H1 (cell line): ENCODE measurements around the gene LTBR. TPM values are rescaled to one million over a fixed set of nuclear protein-coding genes. Genes with fewer than 3 reads are reported as not detected.

Experiments used
- CTCF ChIA-PET: fragments of 300-600 bp; sonication (Branson Sonifier 250); formaldehyde crosslinking; loops from one replicate; lab custom pipeline; 2021; ENCODE audit not compliant: partially characterized antibody; lab: Charles Lee
- POLR2A ChIA-PET: fragments of 300-600 bp; sonication (Branson Sonifier 250); formaldehyde crosslinking; loops from one replicate; lab custom pipeline; 2021; ENCODE audit warnings: inconsistent platforms; ENCODE audit not compliant: partially characterized antibody; lab: Charles Lee
- DNase-seq, 2 experiments: peaks; one replicate each; pipeline versions ENCODE4 v3.0.0 to v3.0.0-alpha.2; 2010 to 2022; ENCODE audit warnings: low spot score in 2 of 2, low read depth in 1 of 2, mixed read lengths in 1 of 2
- FAIRE-seq: peaks from 2 replicates; lab custom pipeline; 2011; peaks lifted over from hg19 to GRCh38; lab: Jason Lieb, UNC
- H2AFZ ChIP-seq: 2 replicates; pipeline ENCODE4 v1.8.1; 2012; ENCODE audit warnings: low read length, inconsistent platforms
- H2AK5ac ChIP-seq: 2 replicates; pipeline ENCODE4 v1.6.1; 2013; ENCODE audit warnings: low read depth, low read length
- H2BK120ac ChIP-seq: replicated peaks from 2 replicates; pipeline ENCODE3; 2013; ENCODE audit warnings: low read depth, low read length, inconsistent platforms
- H2BK12ac ChIP-seq: 2 replicates; pipeline ENCODE4 v1.6.1; 2013; ENCODE audit warnings: low read depth, low read length
- H2BK15ac ChIP-seq: 2 replicates; pipeline ENCODE4 v1.6.1; 2013; ENCODE audit warnings: low read length
- H2BK20ac ChIP-seq: 2 replicates; pipeline ENCODE4 v1.6.1; 2013; ENCODE audit warnings: low read length
- H2BK5ac ChIP-seq: 2 replicates; pipeline ENCODE4 v1.6.1; 2013; ENCODE audit warnings: low read depth, low read length
- H3K14ac ChIP-seq: 2 replicates; pipeline ENCODE4 v1.6.1; 2013; ENCODE audit warnings: inconsistent platforms; ENCODE audit not compliant: insufficient read length
- H3K18ac ChIP-seq: 2 replicates; pipeline ENCODE4 v1.6.1; 2013; ENCODE audit warnings: low read length; ENCODE audit errors: extremely low read depth
- H3K23ac ChIP-seq: 2 replicates; pipeline ENCODE4 v1.6.1; 2013; ENCODE audit warnings: inconsistent platforms; ENCODE audit not compliant: insufficient read length
- H3K23me2 ChIP-seq: 2 replicates; pipeline ENCODE4 v1.6.1; 2013; ENCODE audit warnings: low read depth, low read length
- H3K27ac ChIP-seq: 2 replicates; pipeline ENCODE4 v1.6.1; 2011; ENCODE audit warnings: low read depth, low read length, inconsistent platforms
- H3K27me3 ChIP-seq, 4 experiments: replicated peaks in 1 of 4; 1 replicate in 1 of 4; 2 replicates in 3 of 4; pipeline versions ENCODE4 v1.6.1 to v1.8.1; 2011 to 2013; ENCODE audit warnings: low read length in 3 of 4, mild to moderate bottlenecking in 3 of 4, inconsistent platforms in 2 of 4, mixed read lengths in 2 of 4, moderate library complexity in 1 of 4; ENCODE audit not compliant: control insufficient read depth in 3 of 4, insufficient read depth in 3 of 4; ENCODE audit errors: extremely low read depth in 1 of 4
- H3K36me3 ChIP-seq, 4 experiments: 2 replicates each; pipeline versions ENCODE4 v1.6.1 to v1.8.1; 2011 to 2013; ENCODE audit warnings: mild to moderate bottlenecking in 4 of 4, low read length in 3 of 4, moderate library complexity in 2 of 4, control low read depth in 1 of 4, inconsistent platforms in 1 of 4; ENCODE audit not compliant: insufficient read depth in 4 of 4, control insufficient read depth in 2 of 4
- H3K4ac ChIP-seq: replicated peaks from 2 replicates; pipeline ENCODE3; 2013; ENCODE audit warnings: low read length, low read depth, mixed read lengths, inconsistent platforms; ENCODE audit not compliant: insufficient read length
- H3K4me1 ChIP-seq, 4 experiments: replicated peaks in 1 of 4; 1 replicate in 1 of 4; 2 replicates in 3 of 4; pipeline versions ENCODE4 v1.6.1 to v1.8.1; 2011 to 2013; ENCODE audit warnings: low read length in 3 of 4, inconsistent platforms in 2 of 4, mixed read lengths in 1 of 4; ENCODE audit not compliant: insufficient read depth in 4 of 4, control insufficient read depth in 3 of 4
- H3K4me2 ChIP-seq, 2 experiments: 2 replicates each; pipeline versions ENCODE4 v1.6.1 to v1.8.1; 2011 to 2013; ENCODE audit warnings: low read depth in 2 of 2, low read length in 2 of 2, control low read depth in 1 of 2, inconsistent platforms in 1 of 2, mild to moderate bottlenecking in 1 of 2; ENCODE audit not compliant: insufficient read depth in 1 of 2
- H3K4me3 ChIP-seq, 4 experiments: fragments of 200-600, 300-600 bp in 1 of 4; sonication (generic), shearing (Covaris generic), sonication (Bioruptor Twin) in 1 of 4; 2 replicates each; pipeline versions ENCODE4 v1.5.1 to v1.8.1; 2011 to 2016; ENCODE audit warnings: low read length in 4 of 4, low read depth in 3 of 4, control low read depth in 2 of 4, inconsistent platforms in 2 of 4, mild to moderate bottlenecking in 2 of 4, mixed read lengths in 1 of 4, moderate library complexity in 1 of 4; ENCODE audit not compliant: insufficient read depth in 2 of 4; ENCODE audit errors: extremely low read depth in 1 of 4
- H3K56ac ChIP-seq: replicated peaks from 2 replicates; pipeline ENCODE3; 2013; ENCODE audit warnings: low read depth, mild to moderate bottlenecking, mixed read lengths, low read length, inconsistent platforms; ENCODE audit not compliant: insufficient read length
- H3K79me1 ChIP-seq: 2 replicates; pipeline ENCODE4 v1.6.1; 2013; ENCODE audit warnings: low read depth, low read length, control low read depth
- H3K79me2 ChIP-seq, 2 experiments: 2 replicates each; pipeline versions ENCODE4 v1.6.1 to v1.8.1; 2012 to 2013; ENCODE audit warnings: low read length in 2 of 2, mild to moderate bottlenecking in 2 of 2, inconsistent platforms in 1 of 2; ENCODE audit not compliant: insufficient read depth in 2 of 2, control insufficient read depth in 1 of 2
- H3K9ac ChIP-seq, 4 experiments: replicated peaks in 1 of 4; 1 replicate in 1 of 4; 2 replicates in 3 of 4; pipeline versions ENCODE4 v1.6.1 to v1.8.1; 2011 to 2013; ENCODE audit warnings: low read depth in 3 of 4, low read length in 3 of 4, control low read depth in 2 of 4, mild to moderate bottlenecking in 2 of 4, moderate library complexity in 2 of 4, inconsistent platforms in 1 of 4; ENCODE audit errors: extremely low read depth in 1 of 4
- H3K9me3 ChIP-seq, 2 experiments: 2 replicates each; pipeline versions ENCODE4 v1.6.1 to v1.8.1; 2012 to 2013; ENCODE audit warnings: mild to moderate bottlenecking in 2 of 2, moderate library complexity in 2 of 2, control low read depth in 1 of 2, inconsistent platforms in 1 of 2, low read depth in 1 of 2, low read length in 1 of 2, mixed read lengths in 1 of 2; ENCODE audit not compliant: insufficient read depth in 2 of 2
- H4K20me1 ChIP-seq, 2 experiments: replicated peaks in 1 of 2; 2 replicates each; pipeline versions ENCODE3 to v1.8.1; 2011 to 2013; ENCODE audit warnings: inconsistent platforms in 2 of 2, low read length in 2 of 2, mild to moderate bottlenecking in 1 of 2; ENCODE audit not compliant: insufficient read depth in 2 of 2, control insufficient read depth in 1 of 2
- H4K5ac ChIP-seq: 2 replicates; pipeline ENCODE4 v1.6.1; 2013; ENCODE audit warnings: low read length, low read depth, mixed read lengths, inconsistent platforms; ENCODE audit not compliant: insufficient read length
- H4K8ac ChIP-seq: 2 replicates; pipeline ENCODE4 v1.8.0; 2013; ENCODE audit warnings: mild to moderate bottlenecking, moderate library complexity, low read length, inconsistent platforms; ENCODE audit not compliant: insufficient read depth; ENCODE audit errors: extremely low read depth
- H4K91ac ChIP-seq: replicated peaks from 2 replicates; pipeline ENCODE3; 2013; ENCODE audit warnings: low read length, mixed read lengths, inconsistent platforms; ENCODE audit not compliant: insufficient read length
- CHD2 ChIP-seq: IDR thresholded peaks from 2 replicates; pipeline ENCODE4 v1.6.1; 2012; ENCODE audit warnings: low read length, improper control_type of control experiment
- FOSL1 ChIP-seq: IDR thresholded peaks from 2 replicates; pipeline ENCODE4 v1.6.1; 2011; ENCODE audit warnings: mild to moderate bottlenecking, low read depth, low read length, moderate library complexity; ENCODE audit not compliant: insufficient read depth
- JUND ChIP-seq: IDR thresholded peaks from 2 replicates; pipeline ENCODE4 v1.6.1; 2011; ENCODE audit warnings: mild to moderate bottlenecking, improper control_type of control experiment, low read length
- KDM4A ChIP-seq: IDR thresholded peaks from one replicate; pipeline ENCODE4 v1.7.1; 2012; ENCODE audit warnings: low read depth, mild to moderate bottlenecking, moderate library complexity, low read length, inconsistent platforms; ENCODE audit not compliant: severe bottlenecking
- KDM5A ChIP-seq: fragments of 200-600 bp; IDR thresholded peaks from 2 replicates; pipeline ENCODE4 v1.7.1; 2012; ENCODE audit warnings: mild to moderate bottlenecking, low read length, inconsistent platforms, mixed read lengths
- POU5F1 ChIP-seq: IDR thresholded peaks from 2 replicates; pipeline ENCODE4 v1.6.1; 2011; ENCODE audit warnings: low read depth, mild to moderate bottlenecking, low read length, moderate library complexity
- WGBS, 2 experiments: shearing (Covaris generic) in 1 of 2; methylation state at CpG; one replicate each; pipeline versions ENCODE4 v1.1.6 to v1.1.7; 2013 to 2015; ENCODE audit warnings: low lambda C conversion rate in 2 of 2, mixed read lengths in 2 of 2, inconsistent platforms in 1 of 2, low coverage in 1 of 2, missing lambda C conversion rate in 1 of 2; ENCODE audit not compliant: insufficient replicate concordance in 2 of 2, insufficient coverage in 1 of 2, insufficient read length in 1 of 2; ENCODE audit errors: extremely low coverage in 1 of 2, missing lambda C conversion rate in 1 of 2; 5-methylcytosine and 5-hydroxymethylcytosine counted together
- polyA plus RNA-seq, 7 experiments: library from polyadenylated mRNA; depleted of rRNA in 3 of 7; stranded (reverse) in 5 of 7; unstranded in 2 of 7; fragments of >200 nt in 5 of 7; fragments of 200-250 nt in 2 of 7; gene quantifications; 1 replicate in 5 of 7; 2 replicates in 1 of 7; 4 replicates in 1 of 7; pipeline versions ENCODE4 v1.2.1 to v1.2.3, GENCODE V29; 2011 to 2013; ENCODE audit warnings: missing spikeins in 2 of 7, mixed read lengths in 2 of 7
- total RNA-seq: library from RNA; stranded (reverse); fragmentation: NEBNext Ultra II Directional; extraction: Animal tissue kit (Norgen Biotek cat#: 25700); gene quantifications from 2 replicates; pipeline ENCODE4 v1.2.1, GENCODE V29; 2021
- TF ChIP-seq, protein P1 (sequence below): IDR thresholded peaks from 2 replicates; pipeline ENCODE4 v1.6.1; 2011; ENCODE audit warnings: low read depth, mild to moderate bottlenecking, low read length; ENCODE audit not compliant: insufficient read depth
- TF ChIP-seq, protein P2 (sequence below): IDR thresholded peaks from 2 replicates; pipeline ENCODE4 v1.6.1; 2012; ENCODE audit warnings: low read length, inconsistent platforms

Gene LTBR
- total and polyA plus RNA-seq, 2 of the 8 experiments (the other 6 are each of a cell fraction or from before 2014, with no cell fraction given), result 5.1 to 6.3 TPM

DNA sequence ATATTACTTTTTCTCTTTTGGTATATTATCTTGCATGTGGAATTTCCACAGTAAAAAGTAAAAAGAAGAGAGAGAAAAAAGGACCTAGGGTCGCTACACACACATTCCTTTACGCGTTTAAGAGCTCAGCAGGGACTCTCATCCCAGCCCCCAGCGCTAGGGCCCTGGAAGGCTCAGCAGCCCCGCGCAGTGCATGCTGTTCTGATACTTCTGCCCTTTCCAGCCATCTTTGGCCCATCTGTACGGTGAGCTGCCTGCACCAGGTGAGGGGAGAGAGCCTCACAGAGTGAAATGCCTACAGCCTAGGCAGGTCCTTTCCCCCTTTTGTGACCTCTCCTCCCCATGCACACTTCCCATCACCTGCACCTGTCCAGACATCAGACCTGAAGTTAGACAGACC lies 1.6 kb upstream of the LTBR start:
- H3K9me3 ChIP-seq, result no peaks in the 10 kb centered on the region
- CTCF ChIA-PET, result interaction anchor here (0.6 to 3.0 kb wide), 11 partner anchors 9 to 95 kb away, joined by 3 to 19 read pairs (median 3); partner anchors contain the start of gene TAPBPL

More for the DNA sequence above, 1.6 kb upstream of the LTBR start:
- peak overlapping the region; percentile 64 for H3K18ac ChIP-seq
- POLR2A ChIA-PET, result interaction anchor here (0.6 to 6.8 kb wide), 14 partner anchors 8 to 142 kb away, joined by 3 to 57 read pairs (median 6); partner anchors contain the start of genes SCNN1A, TNFRSF1A and VAMP1
- no peaks in the 10 kb centered on the region for H3K36me3 ChIP-seq
- H3K9ac ChIP-seq, result no peak overlapping the region
- peak overlapping the region; percentile 93 for H2BK12ac ChIP-seq
- H3K4me1 ChIP-seq, result peaks cover 0 to 32% (median 25%) of the 10 kb centered on the region in 4 experiments; a peak in 6 of 7 replicates
- H2AFZ ChIP-seq, result no peak overlapping the region
- no peaks in the 10 kb centered on the region for H4K20me1 ChIP-seq
- no peak for FAIRE-seq
- H4K91ac ChIP-seq, result peak overlapping the region; percentile 63
- H3K4me3 ChIP-seq, result no peak overlapping the region
- H3K4me2 ChIP-seq, result no peak overlapping the region
- H2BK20ac ChIP-seq, result peak overlapping the region; percentile 88; the same call in 1 of the 2 replicates
- no peak overlapping the region for H4K5ac ChIP-seq
- no peak for DNase-seq
- peaks cover 0 to 26% (median 20%) of the 10 kb centered on the region in 4 experiments; a peak in 6 of 7 replicates for H3K27me3 ChIP-seq
- no peak overlapping the region for H3K27ac ChIP-seq
- no peak for TF ChIP-seq FOSL1
- TF ChIP-seq CHD2, result no peak
- TF ChIP-seq, protein P1, sequence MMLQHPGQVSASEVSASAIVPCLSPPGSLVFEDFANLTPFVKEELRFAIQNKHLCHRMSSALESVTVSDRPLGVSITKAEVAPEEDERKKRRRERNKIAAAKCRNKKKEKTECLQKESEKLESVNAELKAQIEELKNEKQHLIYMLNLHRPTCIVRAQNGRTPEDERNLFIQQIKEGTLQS, result no peak
- no peak for TF ChIP-seq KDM4A
- TF ChIP-seq, protein P2, sequence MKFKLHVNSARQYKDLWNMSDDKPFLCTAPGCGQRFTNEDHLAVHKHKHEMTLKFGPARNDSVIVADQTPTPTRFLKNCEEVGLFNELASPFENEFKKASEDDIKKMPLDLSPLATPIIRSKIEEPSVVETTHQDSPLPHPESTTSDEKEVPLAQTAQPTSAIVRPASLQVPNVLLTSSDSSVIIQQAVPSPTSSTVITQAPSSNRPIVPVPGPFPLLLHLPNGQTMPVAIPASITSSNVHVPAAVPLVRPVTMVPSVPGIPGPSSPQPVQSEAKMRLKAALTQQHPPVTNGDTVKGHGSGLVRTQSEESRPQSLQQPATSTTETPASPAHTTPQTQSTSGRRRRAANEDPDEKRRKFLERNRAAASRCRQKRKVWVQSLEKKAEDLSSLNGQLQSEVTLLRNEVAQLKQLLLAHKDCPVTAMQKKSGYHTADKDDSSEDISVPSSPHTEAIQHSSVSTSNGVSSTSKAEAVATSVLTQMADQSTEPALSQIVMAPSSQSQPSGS, result no peak
- no peak for TF ChIP-seq POU5F1
- TF ChIP-seq KDM5A, result no peak
- no peak for TF ChIP-seq JUND
- TF ChIP-seq, all 59 proteins: peak for 0
- no peak overlapping the region for H3K4ac ChIP-seq
- no peaks in the 10 kb centered on the region for H3K79me2 ChIP-seq
- peaks cover 1% of the 10 kb centered on the region; the same call in 1 of the 2 replicates for H3K23me2 ChIP-seq
- H2BK5ac ChIP-seq, result 0 out of 2 replicates have a peak overlapping the region, but pooled peaks have one; percentile 73
- peak overlapping the region; percentile 82 for H2AK5ac ChIP-seq
- H3K23ac ChIP-seq, result no peak overlapping the region
- H2BK120ac ChIP-seq, result no peak overlapping the region
- no peak overlapping the region for H4K8ac ChIP-seq
- no peaks in the 10 kb centered on the region for H3K79me1 ChIP-seq
- no peak overlapping the region for H3K56ac ChIP-seq
- peak overlapping the region; percentile 66 for H2BK15ac ChIP-seq
- 41% methylated on average over 7 of the region's 7 CpGs; no CpG with 5 or more reads in 1 of the 2 experiments for WGBS, 2 experiments
- H3K14ac ChIP-seq, result no peak overlapping the region
